ENCODE results near the gene GPX4.

GRCh38 chr19:1079566-1080111, 24.2 kb upstream of the GPX4 start:
- TF ChIP-seq CTCF (IDR thresholded peaks at IDR 0.05): no peak
- no peak for TF ChIP-seq POLR2A (IDR thresholded peaks at IDR 0.05)

Measured in testis (tissue), 2 donors.